HCT116 (cell line): Measurements from ENCODE around the gene DOK7. TPM values are rescaled to one million over a fixed set of nuclear protein-coding genes. Genes with fewer than 3 reads are reported as not detected.

Source experiments
- ATAC-seq: fragments of 200-7000 bp; cut with Tn5 transposase; 2 replicates; pipeline ENCODE4 v1.9.1; 2020; ENCODE audit warnings: mild to moderate bottlenecking, moderate library complexity
- BruUV-seq: library from RNA; stranded (reverse); fragments of 400-500 nt; replicated peaks from 2 replicates; lab custom pipeline; 2021; lab: Mats Ljungman, UMichigan
- CTCF ChIA-PET: fragments of 300-600 bp; sonication (Branson Sonifier 250); formaldehyde crosslinking; loops from one replicate; lab custom pipeline; 2021; ENCODE audit warnings: antibody characterized with exemption; lab: Charles Lee
- POLR2A ChIA-PET: fragments of 300-600, 350-600 bp; sonication (Branson Sonifier 250); formaldehyde crosslinking; loops from one replicate; lab custom pipeline; 2021; ENCODE audit warnings: antibody characterized with exemption; lab: Charles Lee
- RAD21 ChIA-PET, 2 experiments: fragments of 300-600 bp; sonication (Branson Sonifier 250); formaldehyde crosslinking; loops; one replicate each; lab custom pipeline; 2023; ENCODE audit warnings: low total read pairs in 2 of 2; ENCODE audit not compliant: uncharacterized antibody in 2 of 2, unreplicated experiment in 2 of 2, low non-redundant PET in 1 of 2; lab: Charles Lee
- DNase-seq: peaks from one replicate; pipeline ENCODE4 v3.0.0-alpha.2; 2010; ENCODE audit warnings: low read depth, low spot score
- H2AFZ ChIP-seq: fragments of 200-600 bp; shearing (Covaris generic), sonication (generic); 2 replicates; pipeline ENCODE4 v1.6.1; 2017; ENCODE audit warnings: low read depth, mixed run types, mixed read lengths, antibody characterized with exemption, low read length; ENCODE audit not compliant: poor library complexity, severe bottlenecking
- H3K27ac ChIP-seq: 2 replicates; pipeline ENCODE4 v1.5.1; 2012; ENCODE audit warnings: low read depth, low read length
- H3K27me3 ChIP-seq: fragments of 200-600 bp; sonication (generic); 2 replicates; pipeline ENCODE4 v1.6.1; 2016; ENCODE audit warnings: mixed run types, low read length, mixed read lengths; ENCODE audit not compliant: insufficient read depth
- H3K36me3 ChIP-seq, 2 experiments: fragments of 200-500 bp in 1 of 2; fragments of 200-600 bp in 1 of 2; sonication (Bioruptor generic) in 1 of 2; sonication (generic) in 1 of 2; 2 replicates each; pipeline versions ENCODE4 v1.5.1 to v1.6.1; 2014 to 2016; ENCODE audit warnings: low read length in 2 of 2, inconsistent platforms in 1 of 2, mixed read lengths in 1 of 2, mixed run types in 1 of 2; ENCODE audit not compliant: insufficient read depth in 2 of 2, control insufficient read depth in 1 of 2
- H3K4me1 ChIP-seq, 2 experiments: fragments of 200-600 bp in 1 of 2; sonication (generic) in 1 of 2; 2 replicates each; pipeline versions ENCODE4 v1.5.1 to v1.6.1; 2012 to 2017; ENCODE audit warnings: low read length in 2 of 2, inconsistent platforms in 1 of 2, mild to moderate bottlenecking in 1 of 2, mixed read lengths in 1 of 2, mixed run types in 1 of 2, moderate library complexity in 1 of 2; ENCODE audit not compliant: insufficient read depth in 2 of 2, control insufficient read depth in 1 of 2
- H3K4me2 ChIP-seq: fragments of 200-600 bp; sonication (generic); 2 replicates; pipeline ENCODE4 v1.6.1; 2017; ENCODE audit warnings: mixed run types, low read length, mixed read lengths
- H3K4me3 ChIP-seq, 2 experiments: fragments of 200-600 bp in 1 of 2; sonication (generic) in 1 of 2; replicated peaks in 1 of 2; 2 replicates each; pipeline ENCODE4 v1.5.1; 2011 to 2016; ENCODE audit warnings: low read length in 2 of 2, control low read depth in 1 of 2, low read depth in 1 of 2, mild to moderate bottlenecking in 1 of 2, mixed read lengths in 1 of 2, mixed run types in 1 of 2
- H3K79me2 ChIP-seq: fragments of 200-600 bp; sonication (generic); 2 replicates; pipeline ENCODE4 v1.6.1; 2017; ENCODE audit warnings: mild to moderate bottlenecking, mixed run types, low read length, moderate library complexity, mixed read lengths; ENCODE audit not compliant: insufficient read depth
- H3K9ac ChIP-seq: fragments of 200-600 bp; sonication (generic); 2 replicates; pipeline ENCODE4 v1.6.1; 2016; ENCODE audit warnings: low read length, mixed read lengths
- H3K9me2 ChIP-seq: fragments of 200-600 bp; sonication (generic), shearing (Covaris generic); 2 replicates; pipeline ENCODE4 v1.6.1; 2017; ENCODE audit warnings: mixed run types, mild to moderate bottlenecking, moderate library complexity; ENCODE audit not compliant: insufficient read depth
- H3K9me3 ChIP-seq, 2 experiments: fragments of 200-500 bp in 1 of 2; fragments of 200-600 bp in 1 of 2; sonication (Bioruptor generic) in 1 of 2; sonication (generic) in 1 of 2; 2 replicates each; pipeline ENCODE4 v1.6.1; 2014 to 2017; ENCODE audit warnings: low read length in 2 of 2, mixed read lengths in 2 of 2, inconsistent platforms in 1 of 2, low read depth in 1 of 2, mild to moderate bottlenecking in 1 of 2, mixed run types in 1 of 2, moderate library complexity in 1 of 2; ENCODE audit not compliant: control insufficient read depth in 1 of 2, insufficient read depth in 1 of 2
- H4K20me1 ChIP-seq: fragments of 200-600 bp; sonication (generic), shearing (Covaris generic); 2 replicates; pipeline ENCODE4 v1.6.1; 2017; ENCODE audit warnings: mixed run types, mild to moderate bottlenecking, moderate library complexity; ENCODE audit not compliant: insufficient read depth
- EGR1 ChIP-seq: IDR thresholded peaks from 2 replicates; pipeline ENCODE4 v1.6.1; 2012; ENCODE audit warnings: low read depth
- EZH2 ChIP-seq: fragments of 200-600 bp; sonication (generic); IDR thresholded peaks from 2 replicates; pipeline ENCODE4 v1.6.1; 2017; ENCODE audit warnings: antibody characterized with exemption, mixed run types
- JUND ChIP-seq: IDR thresholded peaks from 2 replicates; pipeline ENCODE4 v1.6.1; 2012
- POLR2A ChIP-seq: IDR thresholded peaks from 2 replicates; pipeline ENCODE4 v1.7.0; 2011; ENCODE audit warnings: borderline replicate concordance; ENCODE audit not compliant: insufficient read depth, insufficient read length; ENCODE audit errors: extremely low read depth
- POLR2AphosphoS5 ChIP-seq: IDR thresholded peaks from 2 replicates; pipeline ENCODE4 v1.6.1; 2011; ENCODE audit warnings: mild to moderate bottlenecking, low read depth, low read length, moderate library complexity
- SRF ChIP-seq: IDR thresholded peaks from 2 replicates; pipeline ENCODE4 v1.6.1; 2012; ENCODE audit warnings: low read depth
- ZNF274 ChIP-seq: fragments of 200-500 bp; sonication (Bioruptor generic); IDR thresholded peaks from 2 replicates; pipeline ENCODE4 v1.6.1; 2014; ENCODE audit warnings: mild to moderate bottlenecking, low read depth, low read length, inconsistent platforms
- intact Hi-C: fragments of 100-400 bp; cut with micrococcal nuclease; formaldehyde crosslinking; loops from 2 replicates; pipeline ENCODE4 v1.10.0; 2022
- total RNA-seq: library from RNA; stranded (reverse); gene quantifications from one replicate; pipeline ENCODE4 v1.2.1, GENCODE V29; 2021; ENCODE audit not compliant: unreplicated experiment
- TF ChIP-seq, protein P1 (sequence below): IDR thresholded peaks from 2 replicates; pipeline ENCODE4 v1.6.1; 2012; ENCODE audit warnings: low read depth
- TF ChIP-seq, protein P2 (sequence below), 3 experiments: fragments of 200-600 bp in 1 of 3; sonication (generic) in 1 of 3; IDR thresholded peaks in 2 of 3; conservative IDR thresholded peaks in 1 of 3; 2 replicates each; pipeline ENCODE4 v1.5.1; 2012 to 2017; ENCODE audit warnings: low read depth in 2 of 3, low read length in 2 of 3, antibody characterized with exemption in 1 of 3, borderline replicate concordance in 1 of 3, control low read depth in 1 of 3, mild to moderate bottlenecking in 1 of 3, mixed read lengths in 1 of 3, mixed run types in 1 of 3, moderate library complexity in 1 of 3; ENCODE audit not compliant: insufficient read depth in 1 of 3
- TF ChIP-seq, protein P3 (sequence below): IDR thresholded peaks from 2 replicates; pipeline ENCODE4 v1.6.1; 2011; ENCODE audit warnings: mild to moderate bottlenecking, low read length, moderate library complexity; ENCODE audit not compliant: insufficient replicate concordance; ENCODE audit errors: extremely low read depth
- TF ChIP-seq, protein P4 (sequence below): IDR thresholded peaks from 2 replicates; pipeline ENCODE4 v1.6.1; 2012
- TF ChIP-seq, protein P5 (sequence below): IDR thresholded peaks from 2 replicates; pipeline ENCODE4 v1.6.1; 2012

The DOK7 gene
- total RNA-seq, 1 experiment from 2014 or later, result 2.4 TPM

DNA sequence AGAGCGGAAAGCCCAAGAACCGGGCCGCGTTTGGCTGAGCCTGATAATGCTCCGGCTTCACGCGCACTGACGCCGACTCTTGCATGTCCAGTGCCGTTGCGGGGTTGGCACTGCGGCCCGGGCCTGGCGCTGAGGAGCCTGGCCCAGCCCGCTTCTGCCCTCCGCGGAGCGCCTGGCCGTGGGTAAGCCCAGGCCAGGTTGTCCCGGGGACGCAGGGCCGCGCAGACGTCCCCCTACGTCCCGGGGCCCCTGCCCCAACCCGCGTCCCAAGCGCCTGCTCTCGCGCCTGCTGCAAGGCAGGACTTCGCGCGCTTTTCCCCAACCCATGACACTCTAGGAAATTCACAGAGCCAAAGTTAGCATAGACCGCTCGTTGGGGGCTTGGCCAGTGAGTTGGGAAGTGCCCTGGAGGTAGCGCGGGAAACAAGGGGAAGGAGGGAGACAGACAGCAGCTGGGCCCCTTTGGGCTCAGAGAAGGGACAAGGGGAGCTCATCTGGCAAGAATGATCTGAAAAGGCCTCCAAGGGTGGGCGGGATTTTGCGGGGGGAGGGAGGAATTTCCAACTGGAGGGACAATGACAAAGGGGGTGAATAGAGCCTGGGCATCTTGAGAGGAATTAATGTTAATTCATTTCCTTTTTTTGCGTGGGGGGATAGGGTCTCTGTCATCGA, 69.8 kb downstream of the DOK7 start:
- ChIA-PET RAD21 (no interaction called here), CTCF (no interaction called here), POLR2A (no interaction called here)
- Histone ChIP-seq H3K36me3 (peaks cover 7% of the 10 kb centered on the region in 2 experiments; a peak in 3 of 4 replicates), H3K27me3 (no peaks in the 10 kb centered on the region), H2AFZ (peak overlapping the region; percentile 35), H3K4me3 (peak overlapping the region; percentile 31 to 81; a peak in 3 of 4 replicates), H3K9me3 (no peaks in the 10 kb centered on the region)
- BruUV-seq, result no TSS peak
- TF ChIP-seq JUND (no peak), EGR1 (no peak), ZNF274 (no peak), EZH2 (no peak), POLR2AphosphoS5 (no peak), POLR2A (no peak), SRF (no peak)
- TF ChIP-seq, protein P1, sequence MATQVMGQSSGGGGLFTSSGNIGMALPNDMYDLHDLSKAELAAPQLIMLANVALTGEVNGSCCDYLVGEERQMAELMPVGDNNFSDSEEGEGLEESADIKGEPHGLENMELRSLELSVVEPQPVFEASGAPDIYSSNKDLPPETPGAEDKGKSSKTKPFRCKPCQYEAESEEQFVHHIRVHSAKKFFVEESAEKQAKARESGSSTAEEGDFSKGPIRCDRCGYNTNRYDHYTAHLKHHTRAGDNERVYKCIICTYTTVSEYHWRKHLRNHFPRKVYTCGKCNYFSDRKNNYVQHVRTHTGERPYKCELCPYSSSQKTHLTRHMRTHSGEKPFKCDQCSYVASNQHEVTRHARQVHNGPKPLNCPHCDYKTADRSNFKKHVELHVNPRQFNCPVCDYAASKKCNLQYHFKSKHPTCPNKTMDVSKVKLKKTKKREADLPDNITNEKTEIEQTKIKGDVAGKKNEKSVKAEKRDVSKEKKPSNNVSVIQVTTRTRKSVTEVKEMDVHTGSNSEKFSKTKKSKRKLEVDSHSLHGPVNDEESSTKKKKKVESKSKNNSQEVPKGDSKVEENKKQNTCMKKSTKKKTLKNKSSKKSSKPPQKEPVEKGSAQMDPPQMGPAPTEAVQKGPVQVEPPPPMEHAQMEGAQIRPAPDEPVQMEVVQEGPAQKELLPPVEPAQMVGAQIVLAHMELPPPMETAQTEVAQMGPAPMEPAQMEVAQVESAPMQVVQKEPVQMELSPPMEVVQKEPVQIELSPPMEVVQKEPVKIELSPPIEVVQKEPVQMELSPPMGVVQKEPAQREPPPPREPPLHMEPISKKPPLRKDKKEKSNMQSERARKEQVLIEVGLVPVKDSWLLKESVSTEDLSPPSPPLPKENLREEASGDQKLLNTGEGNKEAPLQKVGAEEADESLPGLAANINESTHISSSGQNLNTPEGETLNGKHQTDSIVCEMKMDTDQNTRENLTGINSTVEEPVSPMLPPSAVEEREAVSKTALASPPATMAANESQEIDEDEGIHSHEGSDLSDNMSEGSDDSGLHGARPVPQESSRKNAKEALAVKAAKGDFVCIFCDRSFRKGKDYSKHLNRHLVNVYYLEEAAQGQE, result no peak
- TF ChIP-seq, protein P2, sequence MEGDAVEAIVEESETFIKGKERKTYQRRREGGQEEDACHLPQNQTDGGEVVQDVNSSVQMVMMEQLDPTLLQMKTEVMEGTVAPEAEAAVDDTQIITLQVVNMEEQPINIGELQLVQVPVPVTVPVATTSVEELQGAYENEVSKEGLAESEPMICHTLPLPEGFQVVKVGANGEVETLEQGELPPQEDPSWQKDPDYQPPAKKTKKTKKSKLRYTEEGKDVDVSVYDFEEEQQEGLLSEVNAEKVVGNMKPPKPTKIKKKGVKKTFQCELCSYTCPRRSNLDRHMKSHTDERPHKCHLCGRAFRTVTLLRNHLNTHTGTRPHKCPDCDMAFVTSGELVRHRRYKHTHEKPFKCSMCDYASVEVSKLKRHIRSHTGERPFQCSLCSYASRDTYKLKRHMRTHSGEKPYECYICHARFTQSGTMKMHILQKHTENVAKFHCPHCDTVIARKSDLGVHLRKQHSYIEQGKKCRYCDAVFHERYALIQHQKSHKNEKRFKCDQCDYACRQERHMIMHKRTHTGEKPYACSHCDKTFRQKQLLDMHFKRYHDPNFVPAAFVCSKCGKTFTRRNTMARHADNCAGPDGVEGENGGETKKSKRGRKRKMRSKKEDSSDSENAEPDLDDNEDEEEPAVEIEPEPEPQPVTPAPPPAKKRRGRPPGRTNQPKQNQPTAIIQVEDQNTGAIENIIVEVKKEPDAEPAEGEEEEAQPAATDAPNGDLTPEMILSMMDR (IDR thresholded peaks at IDR 0.05 in 2 of 3, conservative IDR thresholded peaks at IDR 0.05 in 1 of 3; ENCODE audit: borderline replicate concordance in 1 of 3, insufficient read depth in 1 of 3, low read depth in 2 of 3, low read length in 2 of 3), result no peak
- TF ChIP-seq, protein P3, sequence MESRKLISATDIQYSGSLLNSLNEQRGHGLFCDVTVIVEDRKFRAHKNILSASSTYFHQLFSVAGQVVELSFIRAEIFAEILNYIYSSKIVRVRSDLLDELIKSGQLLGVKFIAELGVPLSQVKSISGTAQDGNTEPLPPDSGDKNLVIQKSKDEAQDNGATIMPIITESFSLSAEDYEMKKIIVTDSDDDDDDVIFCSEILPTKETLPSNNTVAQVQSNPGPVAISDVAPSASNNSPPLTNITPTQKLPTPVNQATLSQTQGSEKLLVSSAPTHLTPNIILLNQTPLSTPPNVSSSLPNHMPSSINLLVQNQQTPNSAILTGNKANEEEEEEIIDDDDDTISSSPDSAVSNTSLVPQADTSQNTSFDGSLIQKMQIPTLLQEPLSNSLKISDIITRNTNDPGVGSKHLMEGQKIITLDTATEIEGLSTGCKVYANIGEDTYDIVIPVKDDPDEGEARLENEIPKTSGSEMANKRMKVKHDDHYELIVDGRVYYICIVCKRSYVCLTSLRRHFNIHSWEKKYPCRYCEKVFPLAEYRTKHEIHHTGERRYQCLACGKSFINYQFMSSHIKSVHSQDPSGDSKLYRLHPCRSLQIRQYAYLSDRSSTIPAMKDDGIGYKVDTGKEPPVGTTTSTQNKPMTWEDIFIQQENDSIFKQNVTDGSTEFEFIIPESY, result no peak
- TF ChIP-seq, protein P4, sequence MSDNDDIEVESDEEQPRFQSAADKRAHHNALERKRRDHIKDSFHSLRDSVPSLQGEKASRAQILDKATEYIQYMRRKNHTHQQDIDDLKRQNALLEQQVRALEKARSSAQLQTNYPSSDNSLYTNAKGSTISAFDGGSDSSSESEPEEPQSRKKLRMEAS, result no peak
- TF ChIP-seq, protein P5, sequence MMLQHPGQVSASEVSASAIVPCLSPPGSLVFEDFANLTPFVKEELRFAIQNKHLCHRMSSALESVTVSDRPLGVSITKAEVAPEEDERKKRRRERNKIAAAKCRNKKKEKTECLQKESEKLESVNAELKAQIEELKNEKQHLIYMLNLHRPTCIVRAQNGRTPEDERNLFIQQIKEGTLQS, result no peak
- TF ChIP-seq, all 23 proteins: peak for 0
- H3K27ac ChIP-seq, result no peak overlapping the region; the same call in 1 of the 2 replicates
- peaks cover 42% of the 10 kb centered on the region for H3K79me2 ChIP-seq
- no peaks in the 10 kb centered on the region for H3K9me2 ChIP-seq
- intact Hi-C loops, result no loop called here
- H4K20me1 ChIP-seq, result no peaks in the 10 kb centered on the region
- DNase-seq (no peak), ATAC-seq (peak; percentile 33)
- H3K4me2 ChIP-seq, result peak overlapping the region; percentile 76
- H3K4me1 ChIP-seq, result peaks cover 4 to 16% of the 10 kb centered on the region in 2 experiments; a peak in 3 of 4 replicates
- no peak overlapping the region for H3K9ac ChIP-seq
